Effector memory CD8-positive, alpha-beta T cell (primary cell): ENCODE data around the gene ITPKA.
A peak's percentile ranks its signal among the peaks of the same experiment; 100 is the strongest.

Experiments
- ATAC-seq: fragments of 150-1000 bp; cut with Tn5 transposase; replicated peaks from 2 replicates; pipeline ENCODE4 v1.10.0; 2021; ENCODE audit warnings: mild to moderate bottlenecking, moderate library complexity
- DNase-seq, 3 experiments: peaks; one replicate each; pipeline ENCODE4 v3.0.0; 2021
- H3K27ac Mint-ChIP-seq, 2 donors: one replicate each; pipeline ENCODE4 v1.8.0; 2022; ENCODE audit warnings: mild to moderate bottlenecking in 2 of 2, mixed read lengths in 2 of 2, moderate library complexity in 2 of 2
- H3K27me3 Mint-ChIP-seq, 2 donors: one replicate each; pipeline ENCODE4 v1.8.0; 2022; ENCODE audit warnings: mixed read lengths in 2 of 2
- H3K36me3 Mint-ChIP-seq: one replicate; pipeline ENCODE4 v1.8.0; 2022; ENCODE audit warnings: mild to moderate bottlenecking, moderate library complexity, mixed read lengths; ENCODE audit not compliant: insufficient read depth
- H3K4me1 Mint-ChIP-seq, 2 donors: one replicate each; pipeline ENCODE4 v1.8.0; 2022; ENCODE audit warnings: low read depth in 2 of 2, mixed read lengths in 2 of 2
- H3K4me3 Mint-ChIP-seq, 2 donors: one replicate each; pipeline ENCODE4 v1.8.0; 2022; ENCODE audit warnings: mild to moderate bottlenecking in 2 of 2, mixed read lengths in 2 of 2, moderate library complexity in 2 of 2
- H3K9me3 Mint-ChIP-seq, 2 donors: one replicate each; pipeline ENCODE4 v1.8.0; 2022; ENCODE audit warnings: mixed read lengths in 2 of 2

ITPKA gene

DNA sequence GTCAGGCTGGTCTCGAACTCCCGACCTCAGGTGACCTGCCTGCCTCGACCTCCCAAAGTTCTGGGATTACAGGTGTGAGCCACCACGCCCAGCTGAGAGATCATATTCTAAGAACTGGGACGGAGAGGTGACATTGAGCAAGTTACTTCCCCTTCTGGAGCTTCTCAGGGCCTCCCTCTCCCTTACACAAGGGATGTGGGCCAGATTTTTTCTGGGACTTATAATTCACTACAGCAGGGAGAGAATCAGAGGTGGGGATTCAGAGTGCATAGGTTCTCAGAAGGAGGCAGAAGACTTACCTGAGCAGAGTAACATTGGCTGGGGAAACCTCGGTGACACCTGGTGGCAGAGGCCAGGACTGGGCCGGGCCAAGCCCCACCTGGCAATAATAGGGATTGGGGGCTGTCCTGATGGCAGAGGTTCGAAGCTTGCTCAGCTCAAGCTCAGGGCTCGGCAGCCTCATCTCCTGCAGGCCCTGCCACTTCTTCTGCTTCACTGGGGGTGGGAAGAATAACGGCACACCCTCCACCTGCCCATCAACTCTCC is 13.2 kb downstream of the ITPKA start:
- Mint-ChIP-seq H3K4me1 (peaks cover 3 to 9% of the 10 kb centered on the region in 2 donors), H3K27me3 (peaks cover 10 to 17% of the 10 kb centered on the region in 2 donors), H3K36me3 (peaks cover 10% of the 10 kb centered on the region), H3K9me3 (no peaks in the 10 kb centered on the region), H3K27ac (peak overlapping the region in 1 of 2 donors; percentile 67), H3K4me3 (no peak overlapping the region)
- no peak for DNase-seq
- ATAC-seq: no peak

DNA sequence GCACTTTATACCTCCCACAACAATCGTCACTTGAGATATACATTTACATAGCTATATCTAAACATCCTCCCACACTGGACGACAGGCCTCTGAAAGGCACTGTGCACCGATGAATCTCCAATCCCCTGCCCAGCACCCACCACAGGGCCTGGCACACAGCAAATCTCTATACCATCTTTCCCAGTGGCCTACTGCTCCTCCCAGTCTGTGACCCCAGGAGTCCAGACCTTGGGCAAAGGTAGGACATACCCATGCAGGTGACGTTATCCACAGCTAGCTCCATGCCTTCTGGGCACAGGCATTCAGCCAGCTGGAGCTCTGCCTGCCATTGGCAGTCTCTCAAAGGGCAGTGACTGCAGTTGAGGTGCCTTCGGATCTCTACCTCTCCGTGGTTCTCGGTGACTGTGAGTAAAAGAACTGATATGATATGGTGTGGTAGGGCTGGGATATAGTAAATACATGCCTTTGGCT is 14.2 kb downstream of the ITPKA start:
- peak overlapping the region in 1 of 2 donors; percentile 67 for H3K27ac Mint-ChIP-seq
- H3K9me3 Mint-ChIP-seq: no peaks in the 10 kb centered on the region
- no peak overlapping the region for H3K4me3 Mint-ChIP-seq
- no peak for ATAC-seq
- DNase-seq: no peak
- peaks cover 14 to 17% of the 10 kb centered on the region in 2 donors for H3K27me3 Mint-ChIP-seq
- peaks cover 10 to 11% of the 10 kb centered on the region in 2 donors for H3K4me1 Mint-ChIP-seq
- H3K36me3 Mint-ChIP-seq: peaks cover 18% of the 10 kb centered on the region

DNA sequence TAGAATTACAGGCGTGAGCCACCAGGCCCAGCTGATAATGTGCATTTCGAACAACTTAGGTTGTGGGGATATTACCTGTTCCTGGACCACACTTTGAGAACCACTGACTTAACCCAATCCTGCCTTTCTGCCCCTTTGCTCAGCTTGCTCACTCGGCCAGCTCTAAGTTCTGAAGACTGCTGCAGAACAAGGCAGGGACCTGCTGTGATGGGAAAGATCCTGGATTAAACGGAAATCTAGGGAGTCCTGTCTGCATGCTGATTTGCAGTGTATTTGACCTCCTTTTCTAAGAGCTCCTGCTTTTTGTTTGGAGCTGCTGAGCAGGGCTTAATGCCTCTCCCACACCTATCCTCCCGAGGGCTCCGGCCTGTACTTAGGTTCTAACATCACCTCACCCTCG is 17.1 kb downstream of the ITPKA start:
- Mint-ChIP-seq H3K9me3 (no peaks in the 10 kb centered on the region), H3K4me3 (no peak overlapping the region), H3K36me3 (peaks cover 28% of the 10 kb centered on the region), H3K4me1 (peaks cover 14 to 24% of the 10 kb centered on the region in 2 donors), H3K27ac (no peak overlapping the region), H3K27me3 (peaks cover 11 to 16% of the 10 kb centered on the region in 2 donors)
- no peak for DNase-seq
- no peak for ATAC-seq

DNA sequence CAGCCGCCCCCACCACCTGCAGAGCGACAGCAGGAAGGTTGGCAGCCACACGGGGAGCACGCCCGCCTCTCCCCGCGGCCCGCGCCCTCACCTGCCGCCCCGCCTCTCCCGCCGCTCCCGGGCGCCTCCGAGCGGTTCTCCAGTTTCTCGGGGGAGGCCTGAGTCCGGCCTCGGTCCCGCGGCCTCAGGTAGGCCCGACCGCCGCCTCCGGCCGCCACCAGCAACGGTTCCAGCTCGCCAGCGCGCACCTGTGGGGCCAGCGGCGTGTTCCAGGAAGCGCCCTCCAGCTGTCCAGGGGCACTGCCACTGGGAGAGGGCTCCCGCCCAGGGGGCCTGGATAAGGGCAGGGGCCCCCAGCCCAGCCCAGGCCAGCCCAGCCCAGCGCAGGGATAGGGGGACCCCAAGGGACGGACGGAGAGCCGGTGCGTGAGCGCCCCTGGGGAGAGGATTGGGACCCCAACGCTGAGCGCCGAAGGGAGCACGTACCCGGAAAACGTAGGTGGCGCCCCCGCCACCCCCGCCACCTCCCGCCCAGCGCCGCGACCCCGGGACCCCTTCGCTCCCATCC is 17.7 kb downstream of the ITPKA start:
- Mint-ChIP-seq H3K9me3 (no peaks in the 10 kb centered on the region), H3K27ac (peak overlapping the region in 1 of 2 donors; percentile 90), H3K4me1 (peaks cover 14 to 24% of the 10 kb centered on the region in 2 donors), H3K27me3 (peaks cover 11 to 16% of the 10 kb centered on the region in 2 donors), H3K36me3 (peaks cover 28% of the 10 kb centered on the region), H3K4me3 (peak overlapping the region in 1 of 2 donors; percentile 94)
- no peak for DNase-seq
- ATAC-seq: no peak

DNA sequence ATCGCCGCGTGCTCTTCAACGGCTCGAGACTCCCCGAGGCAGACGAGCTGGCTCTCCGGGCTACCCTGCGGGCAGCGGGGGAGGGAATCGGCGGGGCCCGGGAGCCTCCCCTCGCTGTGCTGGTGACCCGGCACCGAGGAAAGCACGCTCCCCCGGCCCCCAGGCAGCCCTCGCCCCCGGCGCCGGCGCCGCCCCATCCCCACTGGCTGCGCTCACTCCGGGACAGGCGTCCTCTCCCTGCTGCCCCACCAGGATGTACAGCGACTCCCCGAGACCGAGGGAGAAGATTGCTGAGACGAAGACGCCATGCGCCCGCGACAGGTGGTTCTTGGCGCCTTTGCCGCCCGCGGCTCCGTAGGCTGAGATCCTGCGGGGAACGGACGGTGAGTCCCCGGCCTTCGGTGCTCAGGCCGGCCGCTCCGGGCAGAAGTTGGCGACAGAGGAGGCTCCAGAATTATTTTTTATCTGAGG is 18.3 kb downstream of the ITPKA start:
- ATAC-seq: no peak
- no peak for DNase-seq
- Mint-ChIP-seq H3K4me3 (peak overlapping the region; percentile 81 to 94), H3K4me1 (peaks cover 14 to 25% of the 10 kb centered on the region in 2 donors), H3K36me3 (peaks cover 26% of the 10 kb centered on the region), H3K9me3 (no peaks in the 10 kb centered on the region), H3K27ac (peak overlapping the region in 1 of 2 donors; percentile 90), H3K27me3 (peaks cover 11 to 16% of the 10 kb centered on the region in 2 donors)

DNA sequence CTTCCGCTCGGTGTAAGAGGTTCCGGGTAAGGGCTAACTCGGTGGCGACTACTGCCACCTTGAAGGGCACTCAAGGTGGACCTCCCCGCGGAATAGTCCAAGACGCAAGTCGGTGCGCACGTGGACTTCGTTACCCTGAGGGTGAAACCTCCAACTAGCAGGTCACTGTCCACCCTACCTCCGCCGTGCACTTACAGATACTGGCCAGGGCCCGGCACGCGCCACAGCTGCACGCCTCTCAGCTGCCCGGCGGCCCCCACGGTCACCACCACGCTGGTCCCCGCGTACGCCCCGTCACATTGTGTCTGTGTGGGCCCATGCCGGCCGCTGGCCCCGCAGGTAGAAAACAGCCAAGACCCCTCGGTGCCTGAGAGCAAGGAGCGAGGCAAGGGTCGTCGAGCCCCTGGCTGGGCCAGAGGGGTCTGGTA is 18.9 kb downstream of the ITPKA start:
- peak overlapping the region; percentile 81 to 94 for H3K4me3 Mint-ChIP-seq
- peaks cover 11 to 16% of the 10 kb centered on the region in 2 donors for H3K27me3 Mint-ChIP-seq
- H3K27ac Mint-ChIP-seq: peak overlapping the region; percentile 49 to 90
- peaks cover 30% of the 10 kb centered on the region for H3K36me3 Mint-ChIP-seq
- DNase-seq (no peak), ATAC-seq (no peak)
- H3K4me1 Mint-ChIP-seq: peaks cover 14 to 25% of the 10 kb centered on the region in 2 donors
- no peaks in the 10 kb centered on the region for H3K9me3 Mint-ChIP-seq

DNA sequence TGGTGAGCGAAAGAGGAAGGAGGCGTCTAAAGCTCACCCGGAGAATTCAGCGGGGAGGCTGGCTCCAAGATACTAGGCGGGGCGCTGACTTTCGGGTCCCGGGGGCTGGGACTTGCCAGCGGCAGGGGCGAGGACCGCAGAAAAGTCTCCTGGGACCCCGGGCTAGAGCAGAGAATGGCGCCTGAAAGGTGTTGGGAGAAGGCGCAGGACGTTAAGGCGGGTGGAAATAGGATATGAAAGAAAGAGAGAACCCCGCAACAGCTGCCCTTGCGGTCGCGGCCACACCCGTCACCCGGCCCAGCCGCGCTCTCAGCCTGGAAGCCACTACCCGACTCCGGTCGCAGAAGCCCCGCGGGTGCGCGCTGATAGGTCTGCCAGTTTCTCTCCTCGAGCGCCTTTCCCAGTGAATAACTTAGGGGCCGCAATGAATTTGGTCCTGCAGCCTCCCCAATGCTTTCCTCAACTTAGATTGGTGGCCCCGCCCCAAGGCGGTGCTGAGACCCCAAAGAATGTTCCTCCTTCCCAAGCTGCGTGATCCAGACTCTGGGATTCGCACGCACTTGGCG is 19.3 kb downstream of the ITPKA start:
- peak overlapping the region; percentile 81 to 94 for H3K4me3 Mint-ChIP-seq
- peaks cover 14 to 29% of the 10 kb centered on the region in 2 donors for H3K4me1 Mint-ChIP-seq
- H3K27ac Mint-ChIP-seq: peak overlapping the region; percentile 49 to 90
- ATAC-seq: peak; percentile 42
- peaks cover 31% of the 10 kb centered on the region for H3K36me3 Mint-ChIP-seq
- H3K9me3 Mint-ChIP-seq: no peaks in the 10 kb centered on the region
- H3K27me3 Mint-ChIP-seq: peaks cover 11 to 16% of the 10 kb centered on the region in 2 donors
- peak in 1 of 3 experiments; percentile 42 for DNase-seq

DNA sequence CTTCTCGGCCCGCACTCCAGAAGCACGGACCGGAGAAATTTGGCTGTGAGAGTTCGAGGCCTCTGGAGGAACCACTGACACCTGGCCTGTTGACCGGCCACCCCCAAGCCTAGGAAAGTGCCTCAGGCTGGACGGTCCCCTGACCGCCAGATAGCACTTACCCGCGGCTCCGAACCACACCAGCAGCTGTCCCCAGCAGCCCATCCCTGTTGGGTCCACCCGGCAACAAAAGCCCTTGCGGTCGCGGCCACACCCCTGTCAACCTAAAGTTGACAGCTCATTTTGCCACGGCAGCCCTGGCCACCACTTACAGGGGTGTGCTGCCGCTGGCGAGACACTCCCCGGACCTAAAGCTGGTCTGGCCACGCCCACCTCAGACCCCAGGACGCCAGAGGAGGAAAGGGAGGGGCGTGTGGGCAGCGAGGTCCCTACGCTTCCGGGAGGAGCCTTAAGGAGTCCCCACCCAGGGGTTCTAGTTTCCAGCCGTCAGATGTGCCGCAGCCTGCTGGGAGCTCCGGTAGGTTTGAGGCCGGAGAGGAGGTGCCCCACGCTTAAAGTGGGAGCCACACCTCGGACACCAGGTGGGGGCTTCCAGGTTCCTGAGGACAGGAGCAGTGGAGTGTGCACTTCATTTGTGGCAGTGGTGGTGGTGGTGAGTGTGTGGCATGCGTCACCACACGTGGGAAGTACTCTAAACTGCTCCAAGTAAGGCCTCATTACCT is 20.0 kb downstream of the ITPKA start, which contains the start of gene LTK:
Gene LTK (minus strand): TSS at position 322 of the 722 bp plus-strand sequence. CDS start 118 bp downstream, at position 204.
- peaks cover 32% of the 10 kb centered on the region for H3K36me3 Mint-ChIP-seq

DNA sequence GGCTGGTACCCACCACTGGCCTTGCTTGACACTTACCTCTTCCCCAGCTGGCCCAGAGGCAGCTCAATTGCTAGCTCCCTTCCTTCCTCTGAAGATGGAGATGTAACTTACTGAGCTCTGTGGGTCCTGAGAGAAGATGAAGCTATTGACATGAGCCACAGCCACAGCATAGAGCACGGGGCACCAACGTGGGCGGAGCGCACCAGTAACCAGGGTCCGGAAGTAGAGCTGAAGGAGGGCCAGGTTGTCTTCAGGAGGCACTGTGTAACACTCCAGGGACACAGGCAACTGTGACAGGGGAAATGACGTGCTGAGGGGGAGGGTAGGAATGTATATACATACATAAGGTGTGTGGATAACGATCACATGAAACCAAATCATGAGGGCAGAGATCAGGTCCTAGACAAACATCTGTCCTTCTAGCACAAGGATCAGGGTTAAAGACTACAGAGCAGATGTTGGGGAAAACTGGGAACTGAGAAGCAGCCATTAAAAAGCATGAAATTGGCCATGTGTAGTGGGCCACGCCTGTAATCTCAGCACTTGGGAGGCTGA is 24.3 kb downstream of the ITPKA start:
- DNase-seq (no peak), ATAC-seq (no peak)
- Mint-ChIP-seq H3K27ac (peak overlapping the region; percentile 52 to 57), H3K9me3 (no peaks in the 10 kb centered on the region), H3K27me3 (peaks cover 5 to 8% of the 10 kb centered on the region in 2 donors), H3K4me1 (peaks cover 9 to 20% of the 10 kb centered on the region in 2 donors), H3K4me3 (no peak overlapping the region), H3K36me3 (peaks cover 18% of the 10 kb centered on the region)

More for the DNA sequence above, 20.0 kb downstream of the ITPKA start, which contains the start of gene LTK:
- Mint-ChIP-seq H3K27me3 (peaks cover 11 to 16% of the 10 kb centered on the region in 2 donors), H3K4me3 (peak within 1 kb of the TSS; percentile 81 to 94), H3K9me3 (no peaks in the 10 kb centered on the region), H3K27ac (peak within 1 kb of the TSS; percentile 49 to 90), H3K4me1 (peaks cover 14 to 30% of the 10 kb centered on the region in 2 donors)
- ATAC-seq (peak; percentile 44), DNase-seq (no peak)

DNA sequence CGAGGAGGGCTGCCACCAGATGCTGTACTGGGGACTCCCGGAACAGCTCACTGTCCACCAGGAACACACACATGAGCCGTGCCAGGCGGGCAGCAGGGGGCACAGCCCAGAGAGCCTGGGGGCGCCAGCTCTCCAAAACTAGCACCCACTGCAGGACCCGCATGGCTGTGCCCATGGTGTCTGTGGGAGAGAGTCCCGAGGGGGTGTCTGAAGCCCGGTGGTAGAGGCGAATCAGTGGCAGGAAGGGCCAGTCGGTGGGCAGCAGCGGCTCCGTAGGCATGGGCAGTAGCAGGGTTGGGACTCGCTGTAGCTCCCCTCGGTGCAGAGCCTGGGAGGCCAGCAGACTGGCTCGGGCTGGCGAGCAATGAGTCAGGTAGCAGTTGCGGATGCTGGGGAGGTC is 27.0 kb downstream of the ITPKA start:
- no peak for ATAC-seq
- Mint-ChIP-seq H3K36me3 (peaks cover 13% of the 10 kb centered on the region), H3K27ac (peak overlapping the region in 1 of 2 donors; percentile 70)

DNA sequence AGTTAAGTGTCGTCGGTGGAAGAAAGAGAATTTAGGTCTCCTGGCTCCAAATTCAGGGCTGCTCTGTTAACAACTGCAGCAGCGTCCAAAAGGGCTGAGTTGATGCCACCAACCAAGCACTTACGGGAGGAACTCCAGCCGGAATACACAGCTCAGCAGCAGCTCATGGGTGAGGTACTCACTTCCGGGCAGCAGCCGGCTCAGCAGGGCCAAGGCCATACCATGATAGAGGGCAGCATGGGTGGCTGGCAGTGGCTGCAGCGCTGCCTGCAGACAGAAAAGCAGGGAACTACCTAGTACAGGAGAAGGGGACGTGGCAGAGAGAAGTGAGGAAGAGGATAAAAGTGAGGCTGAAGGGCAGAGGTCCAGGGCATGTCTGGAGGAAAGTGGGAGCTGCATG is 27.9 kb downstream of the ITPKA start:
- no peaks in the 10 kb centered on the region for H3K9me3 Mint-ChIP-seq
- H3K27ac Mint-ChIP-seq: peak overlapping the region in 1 of 2 donors; percentile 5
- peaks cover 19% of the 10 kb centered on the region for H3K36me3 Mint-ChIP-seq
- H3K27me3 Mint-ChIP-seq: no peaks in the 10 kb centered on the region
- H3K4me3 Mint-ChIP-seq: no peak overlapping the region
- peaks cover 4 to 6% of the 10 kb centered on the region in 2 donors for H3K4me1 Mint-ChIP-seq
- ATAC-seq: no peak
- no peak for DNase-seq

More for the DNA sequence above, 27.0 kb downstream of the ITPKA start:
- no peak for DNase-seq
- H3K27me3 Mint-ChIP-seq: no peaks in the 10 kb centered on the region
- H3K4me3 Mint-ChIP-seq: no peak overlapping the region
- H3K4me1 Mint-ChIP-seq: peaks cover 4 to 6% of the 10 kb centered on the region in 2 donors
- H3K9me3 Mint-ChIP-seq: no peaks in the 10 kb centered on the region

DNA sequence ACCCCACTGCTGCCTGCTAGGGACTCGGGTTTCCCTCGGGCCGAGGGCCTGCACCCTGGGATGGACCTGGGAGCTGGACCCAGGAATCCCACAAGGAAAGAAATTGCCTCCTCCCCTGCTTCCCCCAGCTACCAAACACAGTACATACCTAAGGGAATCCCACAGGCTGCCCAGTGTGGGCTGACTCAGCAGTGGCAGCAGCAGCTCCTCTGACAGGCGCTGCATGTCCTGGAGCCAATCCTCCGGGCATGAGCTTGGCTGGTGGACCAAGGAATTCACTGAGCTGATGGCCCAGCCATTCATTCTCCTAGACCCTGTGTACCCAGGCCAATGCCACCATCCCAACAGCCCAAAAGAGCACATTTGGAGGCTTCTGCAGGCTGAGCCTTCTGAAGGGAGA is 29.4 kb downstream of the ITPKA start:
- ATAC-seq: no peak
- Mint-ChIP-seq H3K27ac (peak overlapping the region in 1 of 2 donors; percentile 2), H3K36me3 (peaks cover 26% of the 10 kb centered on the region), H3K4me3 (no peak overlapping the region), H3K27me3 (no peaks in the 10 kb centered on the region), H3K9me3 (no peaks in the 10 kb centered on the region), H3K4me1 (peaks cover under 1 to 4% of the 10 kb centered on the region in 2 donors)
- DNase-seq: no peak
